Bronchial epithelial cell (primary cell): ENCODE results near the gene DOCK1. TPM values are rescaled to one million over a fixed set of nuclear protein-coding genes. Genes with fewer than 3 reads are reported as not detected.

Experiments
- DNase-seq: peaks from one replicate; pipeline ENCODE4 v3.0.0-alpha.2; 2010; ENCODE audit warnings: low read depth
- FAIRE-seq: peaks from 2 replicates; lab custom pipeline; 2011; peaks lifted over from hg19 to GRCh38; lab: Jason Lieb, UNC
- H3K27me3 ChIP-seq: 2 replicates; pipeline ENCODE4 v1.5.1; 2011; ENCODE audit warnings: low read length; ENCODE audit not compliant: control insufficient read depth, insufficient read depth
- H3K36me3 ChIP-seq: 2 replicates; pipeline ENCODE4 v1.5.1; 2011; ENCODE audit warnings: low read length; ENCODE audit not compliant: control insufficient read depth, insufficient read depth
- H3K4me3 ChIP-seq: 2 replicates; pipeline ENCODE4 v1.5.1; 2011; ENCODE audit warnings: mild to moderate bottlenecking, low read depth, low read length, control low read depth
- CTCF ChIP-seq: IDR thresholded peaks from 2 replicates; pipeline ENCODE4 v1.5.1; 2011; ENCODE audit warnings: mild to moderate bottlenecking, moderate library complexity, low read length, control low read depth, inconsistent platforms; ENCODE audit not compliant: insufficient read depth, severe bottlenecking
- total RNA-seq: library from RNA; depleted of rRNA; stranded (reverse); fragments of >200 nt; gene quantifications from 2 replicates; pipeline ENCODE4 v1.2.1, GENCODE V29; 2014

DOCK1 gene
- total RNA-seq, 1 donor from 2014 or later, result 173 TPM

- Histone ChIP-seq H3K27me3 (no peaks in the 10 kb centered on the region), H3K36me3 (peaks cover 2% of the 10 kb centered on the region), H3K4me3 (no peak overlapping the region)
- TF ChIP-seq CTCF, result no peak
- DNase-seq (no peak), FAIRE-seq (no peak)
Observed at GRCh38 chr10:127158662-127159061, 253.4 kb downstream of the DOCK1 start.

GRCh38 chr10:127159648-127160245 is 254.5 kb downstream of the DOCK1 start:
- Histone ChIP-seq H3K4me3 (no peak overlapping the region), H3K27me3 (no peaks in the 10 kb centered on the region), H3K36me3 (peaks cover 2% of the 10 kb centered on the region)
- TF ChIP-seq CTCF, result no peak
- no peak for FAIRE-seq
- DNase-seq, result no peak

- H3K4me3 ChIP-seq, result no peak overlapping the region
- FAIRE-seq (no peak), DNase-seq (no peak)
Observed at GRCh38 chr10:127161482-127161881, 256.3 kb downstream of the DOCK1 start.

GRCh38 chr10:127162841-127163240 is 257.6 kb downstream of the DOCK1 start:
- H3K4me3 ChIP-seq, result no peak overlapping the region
- FAIRE-seq (no peak), DNase-seq (no peak)
- no peak for TF ChIP-seq CTCF
- H3K27me3 ChIP-seq, result no peaks in the 10 kb centered on the region
- H3K36me3 ChIP-seq, result peaks cover 2% of the 10 kb centered on the region

More at GRCh38 chr10:127161482-127161881, 256.3 kb downstream of the DOCK1 start:
- peaks cover 2% of the 10 kb centered on the region for H3K36me3 ChIP-seq
- no peaks in the 10 kb centered on the region for H3K27me3 ChIP-seq
- no peak for TF ChIP-seq CTCF

- no peaks in the 10 kb centered on the region for H3K36me3 ChIP-seq
- FAIRE-seq (no peak), DNase-seq (no peak)
- TF ChIP-seq CTCF, result no peak
- H3K27me3 ChIP-seq, result no peaks in the 10 kb centered on the region
- H3K4me3 ChIP-seq, result no peak overlapping the region
Observed at GRCh38 chr10:127168261-127168660, 263.0 kb downstream of the DOCK1 start.

GRCh38 chr10:127174866-127175265 is 269.6 kb downstream of the DOCK1 start:
- Histone ChIP-seq H3K27me3 (no peaks in the 10 kb centered on the region), H3K36me3 (peaks cover 2% of the 10 kb centered on the region), H3K4me3 (no peak overlapping the region)
- no peak for TF ChIP-seq CTCF
- FAIRE-seq (no peak), DNase-seq (no peak)
